HCT116 (cell line): ENCODE measurements around the gene RAPGEF6. TPM values are rescaled to one million over a fixed set of nuclear protein-coding genes. Genes with fewer than 3 reads are reported as not detected.

Experiments used
- ATAC-seq: fragments of 200-7000 bp; cut with Tn5 transposase; 2 replicates; pipeline ENCODE4 v1.9.1; 2020; ENCODE audit warnings: mild to moderate bottlenecking, moderate library complexity
- BruUV-seq: library from RNA; stranded (reverse); fragments of 400-500 nt; replicated peaks from 2 replicates; lab custom pipeline; 2021; lab: Mats Ljungman, UMichigan
- CTCF ChIA-PET: fragments of 300-600 bp; sonication (Branson Sonifier 250); formaldehyde crosslinking; loops from one replicate; lab custom pipeline; 2021; ENCODE audit warnings: antibody characterized with exemption; lab: Charles Lee
- POLR2A ChIA-PET: fragments of 300-600, 350-600 bp; sonication (Branson Sonifier 250); formaldehyde crosslinking; loops from one replicate; lab custom pipeline; 2021; ENCODE audit warnings: antibody characterized with exemption; lab: Charles Lee
- RAD21 ChIA-PET, 2 experiments: fragments of 300-600 bp; sonication (Branson Sonifier 250); formaldehyde crosslinking; loops; one replicate each; lab custom pipeline; 2023; ENCODE audit warnings: low total read pairs in 2 of 2; ENCODE audit not compliant: uncharacterized antibody in 2 of 2, unreplicated experiment in 2 of 2, low non-redundant PET in 1 of 2; lab: Charles Lee
- DNase-seq: peaks from one replicate; pipeline ENCODE4 v3.0.0-alpha.2; 2010; ENCODE audit warnings: low read depth, low spot score
- H2AFZ ChIP-seq: fragments of 200-600 bp; shearing (Covaris generic), sonication (generic); 2 replicates; pipeline ENCODE4 v1.6.1; 2017; ENCODE audit warnings: low read depth, mixed run types, mixed read lengths, antibody characterized with exemption, low read length; ENCODE audit not compliant: poor library complexity, severe bottlenecking
- H3K27ac ChIP-seq: 2 replicates; pipeline ENCODE4 v1.5.1; 2012; ENCODE audit warnings: low read depth, low read length
- H3K27me3 ChIP-seq: fragments of 200-600 bp; sonication (generic); 2 replicates; pipeline ENCODE4 v1.6.1; 2016; ENCODE audit warnings: mixed run types, low read length, mixed read lengths; ENCODE audit not compliant: insufficient read depth
- H3K36me3 ChIP-seq, 2 experiments: fragments of 200-500 bp in 1 of 2; fragments of 200-600 bp in 1 of 2; sonication (Bioruptor generic) in 1 of 2; sonication (generic) in 1 of 2; 2 replicates each; pipeline versions ENCODE4 v1.5.1 to v1.6.1; 2014 to 2016; ENCODE audit warnings: low read length in 2 of 2, inconsistent platforms in 1 of 2, mixed read lengths in 1 of 2, mixed run types in 1 of 2; ENCODE audit not compliant: insufficient read depth in 2 of 2, control insufficient read depth in 1 of 2
- H3K4me1 ChIP-seq, 2 experiments: fragments of 200-600 bp in 1 of 2; sonication (generic) in 1 of 2; 2 replicates each; pipeline versions ENCODE4 v1.5.1 to v1.6.1; 2012 to 2017; ENCODE audit warnings: low read length in 2 of 2, inconsistent platforms in 1 of 2, mild to moderate bottlenecking in 1 of 2, mixed read lengths in 1 of 2, mixed run types in 1 of 2, moderate library complexity in 1 of 2; ENCODE audit not compliant: insufficient read depth in 2 of 2, control insufficient read depth in 1 of 2
- H3K4me2 ChIP-seq: fragments of 200-600 bp; sonication (generic); 2 replicates; pipeline ENCODE4 v1.6.1; 2017; ENCODE audit warnings: mixed run types, low read length, mixed read lengths
- H3K4me3 ChIP-seq, 2 experiments: fragments of 200-600 bp in 1 of 2; sonication (generic) in 1 of 2; replicated peaks in 1 of 2; 2 replicates each; pipeline ENCODE4 v1.5.1; 2011 to 2016; ENCODE audit warnings: low read length in 2 of 2, control low read depth in 1 of 2, low read depth in 1 of 2, mild to moderate bottlenecking in 1 of 2, mixed read lengths in 1 of 2, mixed run types in 1 of 2
- H3K79me2 ChIP-seq: fragments of 200-600 bp; sonication (generic); 2 replicates; pipeline ENCODE4 v1.6.1; 2017; ENCODE audit warnings: mild to moderate bottlenecking, mixed run types, low read length, moderate library complexity, mixed read lengths; ENCODE audit not compliant: insufficient read depth
- H3K9ac ChIP-seq: fragments of 200-600 bp; sonication (generic); 2 replicates; pipeline ENCODE4 v1.6.1; 2016; ENCODE audit warnings: low read length, mixed read lengths
- H3K9me2 ChIP-seq: fragments of 200-600 bp; sonication (generic), shearing (Covaris generic); 2 replicates; pipeline ENCODE4 v1.6.1; 2017; ENCODE audit warnings: mixed run types, mild to moderate bottlenecking, moderate library complexity; ENCODE audit not compliant: insufficient read depth
- H3K9me3 ChIP-seq, 2 experiments: fragments of 200-500 bp in 1 of 2; fragments of 200-600 bp in 1 of 2; sonication (Bioruptor generic) in 1 of 2; sonication (generic) in 1 of 2; 2 replicates each; pipeline ENCODE4 v1.6.1; 2014 to 2017; ENCODE audit warnings: low read length in 2 of 2, mixed read lengths in 2 of 2, inconsistent platforms in 1 of 2, low read depth in 1 of 2, mild to moderate bottlenecking in 1 of 2, mixed run types in 1 of 2, moderate library complexity in 1 of 2; ENCODE audit not compliant: control insufficient read depth in 1 of 2, insufficient read depth in 1 of 2
- H4K20me1 ChIP-seq: fragments of 200-600 bp; sonication (generic), shearing (Covaris generic); 2 replicates; pipeline ENCODE4 v1.6.1; 2017; ENCODE audit warnings: mixed run types, mild to moderate bottlenecking, moderate library complexity; ENCODE audit not compliant: insufficient read depth
- ATF3 ChIP-seq: IDR thresholded peaks from 2 replicates; pipeline ENCODE4 v1.6.1; 2012
- CEBPB ChIP-seq: IDR thresholded peaks from 2 replicates; pipeline ENCODE4 v1.6.1; 2012; ENCODE audit warnings: low read depth
- EGR1 ChIP-seq: IDR thresholded peaks from 2 replicates; pipeline ENCODE4 v1.6.1; 2012; ENCODE audit warnings: low read depth
- EZH2 ChIP-seq: fragments of 200-600 bp; sonication (generic); IDR thresholded peaks from 2 replicates; pipeline ENCODE4 v1.6.1; 2017; ENCODE audit warnings: antibody characterized with exemption, mixed run types
- FOSL1 ChIP-seq: IDR thresholded peaks from 2 replicates; pipeline ENCODE4 v1.6.1; 2012; ENCODE audit warnings: low read depth
- JUND ChIP-seq: IDR thresholded peaks from 2 replicates; pipeline ENCODE4 v1.6.1; 2012
- RAD21 ChIP-seq: IDR thresholded peaks from 2 replicates; pipeline ENCODE4 v1.6.1; 2012; ENCODE audit warnings: low read depth, mild to moderate bottlenecking
- ZFX ChIP-seq: fragments of 450-650 bp; IDR thresholded peaks from 2 replicates; pipeline ENCODE4 v1.6.1; 2017
- ZNF274 ChIP-seq: fragments of 200-500 bp; sonication (Bioruptor generic); IDR thresholded peaks from 2 replicates; pipeline ENCODE4 v1.6.1; 2014; ENCODE audit warnings: mild to moderate bottlenecking, low read depth, low read length, inconsistent platforms
- intact Hi-C: fragments of 100-400 bp; cut with micrococcal nuclease; formaldehyde crosslinking; loops from 2 replicates; pipeline ENCODE4 v1.10.0; 2022
- total RNA-seq: library from RNA; stranded (reverse); gene quantifications from one replicate; pipeline ENCODE4 v1.2.1, GENCODE V29; 2021; ENCODE audit not compliant: unreplicated experiment
- TF ChIP-seq, protein P1 (sequence below): IDR thresholded peaks from 2 replicates; pipeline ENCODE4 v1.6.1; 2012; ENCODE audit warnings: low read depth
- TF ChIP-seq, protein P2 (sequence below): IDR thresholded peaks from 2 replicates; pipeline ENCODE4 v1.6.1; 2011; ENCODE audit warnings: mild to moderate bottlenecking, low read length, moderate library complexity; ENCODE audit not compliant: insufficient replicate concordance; ENCODE audit errors: extremely low read depth

The RAPGEF6 gene
- total RNA-seq, 1 experiment from 2014 or later = 18.4 TPM

GRCh38 chr5:131538177-131538593 lies 96.8 kb downstream of the RAPGEF6 start:
- Histone ChIP-seq H3K27ac (no peak overlapping the region), H3K9me3 (no peaks in the 10 kb centered on the region), H3K27me3 (no peaks in the 10 kb centered on the region), H3K4me1 (no peaks in the 10 kb centered on the region; a peak in 1 of 4 replicates), H4K20me1 (no peaks in the 10 kb centered on the region), H3K9ac (no peak overlapping the region), H3K4me3 (no peak overlapping the region), H3K9me2 (no peaks in the 10 kb centered on the region), H3K79me2 (no peaks in the 10 kb centered on the region), H3K4me2 (no peak overlapping the region), H3K36me3 (peaks cover 0 to 4% of the 10 kb centered on the region in 2 experiments; a peak in 1 of 4 replicates), H2AFZ (no peak overlapping the region)
- RAD21 ChIA-PET = no interaction called here
- intact Hi-C loops = no loop called here
- POLR2A ChIA-PET = no interaction called here
- DNase-seq (no peak), ATAC-seq (no peak)
- TF ChIP-seq FOSL1 (no peak), EGR1 (no peak), CEBPB (no peak), ZFX (no peak), ZNF274 (no peak), EZH2 (no peak), RAD21 (no peak), JUND (no peak), ATF3 (no peak)
- TF ChIP-seq, protein P1, sequence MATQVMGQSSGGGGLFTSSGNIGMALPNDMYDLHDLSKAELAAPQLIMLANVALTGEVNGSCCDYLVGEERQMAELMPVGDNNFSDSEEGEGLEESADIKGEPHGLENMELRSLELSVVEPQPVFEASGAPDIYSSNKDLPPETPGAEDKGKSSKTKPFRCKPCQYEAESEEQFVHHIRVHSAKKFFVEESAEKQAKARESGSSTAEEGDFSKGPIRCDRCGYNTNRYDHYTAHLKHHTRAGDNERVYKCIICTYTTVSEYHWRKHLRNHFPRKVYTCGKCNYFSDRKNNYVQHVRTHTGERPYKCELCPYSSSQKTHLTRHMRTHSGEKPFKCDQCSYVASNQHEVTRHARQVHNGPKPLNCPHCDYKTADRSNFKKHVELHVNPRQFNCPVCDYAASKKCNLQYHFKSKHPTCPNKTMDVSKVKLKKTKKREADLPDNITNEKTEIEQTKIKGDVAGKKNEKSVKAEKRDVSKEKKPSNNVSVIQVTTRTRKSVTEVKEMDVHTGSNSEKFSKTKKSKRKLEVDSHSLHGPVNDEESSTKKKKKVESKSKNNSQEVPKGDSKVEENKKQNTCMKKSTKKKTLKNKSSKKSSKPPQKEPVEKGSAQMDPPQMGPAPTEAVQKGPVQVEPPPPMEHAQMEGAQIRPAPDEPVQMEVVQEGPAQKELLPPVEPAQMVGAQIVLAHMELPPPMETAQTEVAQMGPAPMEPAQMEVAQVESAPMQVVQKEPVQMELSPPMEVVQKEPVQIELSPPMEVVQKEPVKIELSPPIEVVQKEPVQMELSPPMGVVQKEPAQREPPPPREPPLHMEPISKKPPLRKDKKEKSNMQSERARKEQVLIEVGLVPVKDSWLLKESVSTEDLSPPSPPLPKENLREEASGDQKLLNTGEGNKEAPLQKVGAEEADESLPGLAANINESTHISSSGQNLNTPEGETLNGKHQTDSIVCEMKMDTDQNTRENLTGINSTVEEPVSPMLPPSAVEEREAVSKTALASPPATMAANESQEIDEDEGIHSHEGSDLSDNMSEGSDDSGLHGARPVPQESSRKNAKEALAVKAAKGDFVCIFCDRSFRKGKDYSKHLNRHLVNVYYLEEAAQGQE = no peak
- TF ChIP-seq, protein P2, sequence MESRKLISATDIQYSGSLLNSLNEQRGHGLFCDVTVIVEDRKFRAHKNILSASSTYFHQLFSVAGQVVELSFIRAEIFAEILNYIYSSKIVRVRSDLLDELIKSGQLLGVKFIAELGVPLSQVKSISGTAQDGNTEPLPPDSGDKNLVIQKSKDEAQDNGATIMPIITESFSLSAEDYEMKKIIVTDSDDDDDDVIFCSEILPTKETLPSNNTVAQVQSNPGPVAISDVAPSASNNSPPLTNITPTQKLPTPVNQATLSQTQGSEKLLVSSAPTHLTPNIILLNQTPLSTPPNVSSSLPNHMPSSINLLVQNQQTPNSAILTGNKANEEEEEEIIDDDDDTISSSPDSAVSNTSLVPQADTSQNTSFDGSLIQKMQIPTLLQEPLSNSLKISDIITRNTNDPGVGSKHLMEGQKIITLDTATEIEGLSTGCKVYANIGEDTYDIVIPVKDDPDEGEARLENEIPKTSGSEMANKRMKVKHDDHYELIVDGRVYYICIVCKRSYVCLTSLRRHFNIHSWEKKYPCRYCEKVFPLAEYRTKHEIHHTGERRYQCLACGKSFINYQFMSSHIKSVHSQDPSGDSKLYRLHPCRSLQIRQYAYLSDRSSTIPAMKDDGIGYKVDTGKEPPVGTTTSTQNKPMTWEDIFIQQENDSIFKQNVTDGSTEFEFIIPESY = no peak
- no TSS peak for BruUV-seq
- CTCF ChIA-PET = no interaction called here
